H1 (cell line): ENCODE results near the gene GRM8. TPM values are rescaled to one million over a fixed set of nuclear protein-coding genes. Genes with fewer than 3 reads are reported as not detected.

Experiments used
- CTCF ChIA-PET: fragments of 300-600 bp; sonication (Branson Sonifier 250); formaldehyde crosslinking; loops from one replicate; lab custom pipeline; 2021; ENCODE audit not compliant: partially characterized antibody; lab: Charles Lee
- POLR2A ChIA-PET: fragments of 300-600 bp; sonication (Branson Sonifier 250); formaldehyde crosslinking; loops from one replicate; lab custom pipeline; 2021; ENCODE audit warnings: inconsistent platforms; ENCODE audit not compliant: partially characterized antibody; lab: Charles Lee
- DNase-seq, 2 experiments: peaks; one replicate each; pipeline versions ENCODE4 v3.0.0 to v3.0.0-alpha.2; 2010 to 2022; ENCODE audit warnings: low spot score in 2 of 2, low read depth in 1 of 2, mixed read lengths in 1 of 2
- FAIRE-seq: peaks from 2 replicates; lab custom pipeline; 2011; peaks lifted over from hg19 to GRCh38; lab: Jason Lieb, UNC
- H2AFZ ChIP-seq: 2 replicates; pipeline ENCODE4 v1.8.1; 2012; ENCODE audit warnings: low read length, inconsistent platforms
- H2AK5ac ChIP-seq: 2 replicates; pipeline ENCODE4 v1.6.1; 2013; ENCODE audit warnings: low read depth, low read length
- H2BK120ac ChIP-seq: replicated peaks from 2 replicates; pipeline ENCODE3; 2013; ENCODE audit warnings: low read depth, low read length, inconsistent platforms
- H2BK12ac ChIP-seq: 2 replicates; pipeline ENCODE4 v1.6.1; 2013; ENCODE audit warnings: low read depth, low read length
- H2BK15ac ChIP-seq: 2 replicates; pipeline ENCODE4 v1.6.1; 2013; ENCODE audit warnings: low read length
- H2BK20ac ChIP-seq: 2 replicates; pipeline ENCODE4 v1.6.1; 2013; ENCODE audit warnings: low read length
- H2BK5ac ChIP-seq: 2 replicates; pipeline ENCODE4 v1.6.1; 2013; ENCODE audit warnings: low read depth, low read length
- H3K14ac ChIP-seq: 2 replicates; pipeline ENCODE4 v1.6.1; 2013; ENCODE audit warnings: inconsistent platforms; ENCODE audit not compliant: insufficient read length
- H3K18ac ChIP-seq: 2 replicates; pipeline ENCODE4 v1.6.1; 2013; ENCODE audit warnings: low read length; ENCODE audit errors: extremely low read depth
- H3K23ac ChIP-seq: 2 replicates; pipeline ENCODE4 v1.6.1; 2013; ENCODE audit warnings: inconsistent platforms; ENCODE audit not compliant: insufficient read length
- H3K23me2 ChIP-seq: 2 replicates; pipeline ENCODE4 v1.6.1; 2013; ENCODE audit warnings: low read depth, low read length
- H3K27ac ChIP-seq: 2 replicates; pipeline ENCODE4 v1.6.1; 2011; ENCODE audit warnings: low read depth, low read length, inconsistent platforms
- H3K27me3 ChIP-seq, 4 experiments: replicated peaks in 1 of 4; 1 replicate in 1 of 4; 2 replicates in 3 of 4; pipeline versions ENCODE4 v1.6.1 to v1.8.1; 2011 to 2013; ENCODE audit warnings: low read length in 3 of 4, mild to moderate bottlenecking in 3 of 4, inconsistent platforms in 2 of 4, mixed read lengths in 2 of 4, moderate library complexity in 1 of 4; ENCODE audit not compliant: control insufficient read depth in 3 of 4, insufficient read depth in 3 of 4; ENCODE audit errors: extremely low read depth in 1 of 4
- H3K36me3 ChIP-seq, 4 experiments: 2 replicates each; pipeline versions ENCODE4 v1.6.1 to v1.8.1; 2011 to 2013; ENCODE audit warnings: mild to moderate bottlenecking in 4 of 4, low read length in 3 of 4, moderate library complexity in 2 of 4, control low read depth in 1 of 4, inconsistent platforms in 1 of 4; ENCODE audit not compliant: insufficient read depth in 4 of 4, control insufficient read depth in 2 of 4
- H3K4ac ChIP-seq: replicated peaks from 2 replicates; pipeline ENCODE3; 2013; ENCODE audit warnings: low read length, low read depth, mixed read lengths, inconsistent platforms; ENCODE audit not compliant: insufficient read length
- H3K4me1 ChIP-seq, 4 experiments: replicated peaks in 1 of 4; 1 replicate in 1 of 4; 2 replicates in 3 of 4; pipeline versions ENCODE4 v1.6.1 to v1.8.1; 2011 to 2013; ENCODE audit warnings: low read length in 3 of 4, inconsistent platforms in 2 of 4, mixed read lengths in 1 of 4; ENCODE audit not compliant: insufficient read depth in 4 of 4, control insufficient read depth in 3 of 4
- H3K4me2 ChIP-seq, 2 experiments: 2 replicates each; pipeline versions ENCODE4 v1.6.1 to v1.8.1; 2011 to 2013; ENCODE audit warnings: low read depth in 2 of 2, low read length in 2 of 2, control low read depth in 1 of 2, inconsistent platforms in 1 of 2, mild to moderate bottlenecking in 1 of 2; ENCODE audit not compliant: insufficient read depth in 1 of 2
- H3K4me3 ChIP-seq, 4 experiments: fragments of 200-600, 300-600 bp in 1 of 4; sonication (generic), shearing (Covaris generic), sonication (Bioruptor Twin) in 1 of 4; 2 replicates each; pipeline versions ENCODE4 v1.5.1 to v1.8.1; 2011 to 2016; ENCODE audit warnings: low read length in 4 of 4, low read depth in 3 of 4, control low read depth in 2 of 4, inconsistent platforms in 2 of 4, mild to moderate bottlenecking in 2 of 4, mixed read lengths in 1 of 4, moderate library complexity in 1 of 4; ENCODE audit not compliant: insufficient read depth in 2 of 4; ENCODE audit errors: extremely low read depth in 1 of 4
- H3K56ac ChIP-seq: replicated peaks from 2 replicates; pipeline ENCODE3; 2013; ENCODE audit warnings: low read depth, mild to moderate bottlenecking, mixed read lengths, low read length, inconsistent platforms; ENCODE audit not compliant: insufficient read length
- H3K79me1 ChIP-seq: 2 replicates; pipeline ENCODE4 v1.6.1; 2013; ENCODE audit warnings: low read depth, low read length, control low read depth
- H3K79me2 ChIP-seq, 2 experiments: 2 replicates each; pipeline versions ENCODE4 v1.6.1 to v1.8.1; 2012 to 2013; ENCODE audit warnings: low read length in 2 of 2, mild to moderate bottlenecking in 2 of 2, inconsistent platforms in 1 of 2; ENCODE audit not compliant: insufficient read depth in 2 of 2, control insufficient read depth in 1 of 2
- H3K9ac ChIP-seq, 4 experiments: replicated peaks in 1 of 4; 1 replicate in 1 of 4; 2 replicates in 3 of 4; pipeline versions ENCODE4 v1.6.1 to v1.8.1; 2011 to 2013; ENCODE audit warnings: low read depth in 3 of 4, low read length in 3 of 4, control low read depth in 2 of 4, mild to moderate bottlenecking in 2 of 4, moderate library complexity in 2 of 4, inconsistent platforms in 1 of 4; ENCODE audit errors: extremely low read depth in 1 of 4
- H3K9me3 ChIP-seq, 2 experiments: 2 replicates each; pipeline versions ENCODE4 v1.6.1 to v1.8.1; 2012 to 2013; ENCODE audit warnings: mild to moderate bottlenecking in 2 of 2, moderate library complexity in 2 of 2, control low read depth in 1 of 2, inconsistent platforms in 1 of 2, low read depth in 1 of 2, low read length in 1 of 2, mixed read lengths in 1 of 2; ENCODE audit not compliant: insufficient read depth in 2 of 2
- H4K20me1 ChIP-seq, 2 experiments: replicated peaks in 1 of 2; 2 replicates each; pipeline versions ENCODE3 to v1.8.1; 2011 to 2013; ENCODE audit warnings: inconsistent platforms in 2 of 2, low read length in 2 of 2, mild to moderate bottlenecking in 1 of 2; ENCODE audit not compliant: insufficient read depth in 2 of 2, control insufficient read depth in 1 of 2
- H4K5ac ChIP-seq: 2 replicates; pipeline ENCODE4 v1.6.1; 2013; ENCODE audit warnings: low read length, low read depth, mixed read lengths, inconsistent platforms; ENCODE audit not compliant: insufficient read length
- H4K8ac ChIP-seq: 2 replicates; pipeline ENCODE4 v1.8.0; 2013; ENCODE audit warnings: mild to moderate bottlenecking, moderate library complexity, low read length, inconsistent platforms; ENCODE audit not compliant: insufficient read depth; ENCODE audit errors: extremely low read depth
- H4K91ac ChIP-seq: replicated peaks from 2 replicates; pipeline ENCODE3; 2013; ENCODE audit warnings: low read length, mixed read lengths, inconsistent platforms; ENCODE audit not compliant: insufficient read length
- CBX5 ChIP-seq: fragments of 300-800, 300-1000 bp; sonication (generic); IDR thresholded peaks from 2 replicates; pipeline ENCODE4 v1.7.1; 2016; ENCODE audit warnings: antibody characterized with exemption, low read length, low read depth
- EP300 ChIP-seq, 2 experiments: IDR thresholded peaks; 1 replicate in 1 of 2; 2 replicates in 1 of 2; pipeline ENCODE4 v1.6.1; 2011 to 2012; ENCODE audit warnings: low read depth in 2 of 2, low read length in 2 of 2, mild to moderate bottlenecking in 2 of 2, borderline replicate concordance in 1 of 2, inconsistent platforms in 1 of 2, moderate library complexity in 1 of 2
- NRF1 ChIP-seq: IDR thresholded peaks from 2 replicates; pipeline ENCODE4 v1.6.1; 2011; ENCODE audit warnings: mild to moderate bottlenecking, low read depth, low read length, improper control_type of control experiment
- YY1 ChIP-seq: IDR thresholded peaks from 2 replicates; pipeline ENCODE4 v1.6.1; 2011; ENCODE audit warnings: low read depth, mild to moderate bottlenecking, low read length
- WGBS, 2 experiments: shearing (Covaris generic) in 1 of 2; methylation state at CpG; one replicate each; pipeline versions ENCODE4 v1.1.6 to v1.1.7; 2013 to 2015; ENCODE audit warnings: low lambda C conversion rate in 2 of 2, mixed read lengths in 2 of 2, inconsistent platforms in 1 of 2, low coverage in 1 of 2, missing lambda C conversion rate in 1 of 2; ENCODE audit not compliant: insufficient replicate concordance in 2 of 2, insufficient coverage in 1 of 2, insufficient read length in 1 of 2; ENCODE audit errors: extremely low coverage in 1 of 2, missing lambda C conversion rate in 1 of 2; 5-methylcytosine and 5-hydroxymethylcytosine counted together
- polyA plus RNA-seq, 7 experiments: library from polyadenylated mRNA; depleted of rRNA in 3 of 7; stranded (reverse) in 5 of 7; unstranded in 2 of 7; fragments of >200 nt in 5 of 7; fragments of 200-250 nt in 2 of 7; gene quantifications; 1 replicate in 5 of 7; 2 replicates in 1 of 7; 4 replicates in 1 of 7; pipeline versions ENCODE4 v1.2.1 to v1.2.3, GENCODE V29; 2011 to 2013; ENCODE audit warnings: missing spikeins in 2 of 7, mixed read lengths in 2 of 7
- total RNA-seq: library from RNA; stranded (reverse); fragmentation: NEBNext Ultra II Directional; extraction: Animal tissue kit (Norgen Biotek cat#: 25700); gene quantifications from 2 replicates; pipeline ENCODE4 v1.2.1, GENCODE V29; 2021

Gene GRM8
- total and polyA plus RNA-seq, 2 of the 8 experiments (the other 6 are each of a cell fraction or from before 2014, with no cell fraction given): 2.6 to 2.8 TPM

GRCh38 chr7:126657137-126657536, 595.6 kb downstream of the GRM8 start:
- Histone ChIP-seq H3K4me2 (no peak overlapping the region), H3K4me3 (no peak overlapping the region), H3K4me1 (peaks cover 0 to 5% (median 3%) of the 10 kb centered on the region in 4 experiments; a peak in 3 of 7 replicates), H3K79me1 (no peaks in the 10 kb centered on the region), H4K8ac (no peak overlapping the region), H2BK20ac (no peak overlapping the region), H3K4ac (no peak overlapping the region), H2BK120ac (no peak overlapping the region), H2AK5ac (no peak overlapping the region), H3K23ac (no peak overlapping the region), H3K56ac (no peak overlapping the region), H3K14ac (no peak overlapping the region), H3K9ac (no peak overlapping the region), H4K20me1 (no peaks in the 10 kb centered on the region), H2BK12ac (no peak overlapping the region), H4K5ac (no peak overlapping the region), H2BK15ac (no peak overlapping the region), H3K79me2 (no peaks in the 10 kb centered on the region), H3K27ac (no peak overlapping the region), H3K9me3 (no peaks in the 10 kb centered on the region), H4K91ac (no peak overlapping the region), H2AFZ (no peak overlapping the region), H3K23me2 (no peaks in the 10 kb centered on the region), H2BK5ac (no peak overlapping the region), H3K27me3 (no peaks in the 10 kb centered on the region), H3K36me3 (no peaks in the 10 kb centered on the region), H3K18ac (no peak overlapping the region)
- WGBS, 2 experiments: 65% methylated on average over 3 of the region's 3 CpGs; no CpG with 5 or more reads in 1 of the 2 experiments
- DNase-seq (no peak), FAIRE-seq (no peak)
- no peak for TF ChIP-seq NRF1
- TF ChIP-seq YY1: no peak
- no peak for TF ChIP-seq CBX5
- TF ChIP-seq EP300 (IDR thresholded peaks at IDR 0.05; ENCODE audit: borderline replicate concordance in 1 of 2, low read depth in 2 of 2, low read length in 2 of 2): no peak
- POLR2A ChIA-PET: no interaction called here
- CTCF ChIA-PET: no interaction called here
